ENCODE data around the gene FRAS1. TPM values are rescaled to one million over a fixed set of nuclear protein-coding genes. Genes with fewer than 3 reads are reported as not detected.

Gene FRAS1
- total RNA-seq, 1 experiment from 2014 or later, result 82.0 TPM

DNA sequence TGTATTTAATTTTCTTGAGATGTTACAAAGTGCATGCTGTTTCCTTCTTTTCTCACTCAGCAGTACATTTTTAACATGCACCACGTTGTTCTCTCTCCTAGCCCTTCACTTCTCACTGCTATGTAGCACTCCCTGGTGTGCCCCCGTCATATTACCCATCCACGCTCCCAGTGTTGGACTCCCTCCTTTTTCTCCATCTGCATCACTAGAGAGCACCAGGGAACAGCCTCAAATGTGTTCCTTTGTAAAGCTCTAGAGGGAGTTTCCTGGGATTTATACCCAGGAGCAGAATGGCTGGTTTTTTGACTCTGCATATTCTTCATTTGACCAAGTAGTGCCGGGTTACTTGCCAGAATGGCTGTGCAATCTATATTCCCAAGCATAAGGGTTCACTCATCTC is 254.2 kb downstream of the FRAS1 start:
- Mint-ChIP-seq H3K9me3 (no peaks in the 10 kb centered on the region), H3K4me3 (no peak overlapping the region), H3K27me3 (ENCODE audit: low read depth) (no peaks in the 10 kb centered on the region; the same call in 1 of the 2 replicates), H3K4me1 (peaks cover 62% of the 10 kb centered on the region), H3K36me3 (peaks cover 53% of the 10 kb centered on the region), H3K27ac (peak overlapping the region; percentile 44; the same call in 1 of the 2 replicates)
- ATAC-seq (peak; percentile 98), DNase-seq (ENCODE audit: low spot score) (no peak)
- TF ChIP-seq MXD4 (CRISPR knock-in tag; IDR thresholded peaks at IDR 0.05; ENCODE audit: borderline replicate concordance) (no peak), RELA (CRISPR knock-in tag; IDR thresholded peaks at IDR 0.05; ENCODE audit: borderline replicate concordance) (no peak), CBFB (CRISPR knock-in tag; IDR thresholded peaks at IDR 0.05; ENCODE audit: low read depth) (no peak), E2F4 (CRISPR knock-in tag; IDR thresholded peaks at IDR 0.05; ENCODE audit: borderline replicate concordance, low read depth) (no peak), ZNF532 (CRISPR knock-in tag; IDR thresholded peaks at IDR 0.05; ENCODE audit: borderline replicate concordance) (no peak), SMAD4 (CRISPR knock-in tag; IDR thresholded peaks at IDR 0.05) (no peak)
- CTCF ChIA-PET, result interaction anchor here (0.6 to 1.9 kb wide), 4 partner anchors 12 to 317 kb away, joined by 3 to 8 read pairs (median 4); no protein-coding TSS in a partner anchor
- POLR2A ChIA-PET, result no interaction called here

GRCh38 chr4:78312989-78313753 is 256.0 kb downstream of the FRAS1 start:
- DNase-seq (ENCODE audit: low spot score) (no peak), ATAC-seq (no peak)
- Mint-ChIP-seq H3K27me3 (ENCODE audit: low read depth) (no peaks in the 10 kb centered on the region; the same call in 1 of the 2 replicates), H3K9me3 (no peaks in the 10 kb centered on the region), H3K36me3 (peaks cover 58% of the 10 kb centered on the region), H3K4me3 (no peak overlapping the region), H3K4me1 (peaks cover 47% of the 10 kb centered on the region), H3K27ac (no peak overlapping the region)
- ChIA-PET POLR2A (interaction anchor here (0.8 kb wide), 1 partner anchor 257 kb away, joined by 3 read pairs; no protein-coding TSS in a partner anchor), CTCF (interaction anchor here (0.8 to 1.9 kb wide), 3 partner anchors 10 to 319 kb away, joined by 3 to 8 read pairs (median 3); no protein-coding TSS in a partner anchor)
- TF ChIP-seq TEAD4 (CRISPR knock-in tag; IDR thresholded peaks at IDR 0.05) (no peak), SMAD3 (CRISPR knock-in tag; IDR thresholded peaks at IDR 0.05; ENCODE audit: borderline replicate concordance) (no peak), EMX1 (CRISPR knock-in tag; IDR thresholded peaks at IDR 0.05) (no peak), ZMAT4 (CRISPR knock-in tag; IDR thresholded peaks at IDR 0.05) (no peak), NFE2L1 (CRISPR knock-in tag; IDR thresholded peaks at IDR 0.05) (no peak), OVOL2 (CRISPR knock-in tag; IDR thresholded peaks at IDR 0.05; ENCODE audit: borderline replicate concordance) (no peak), ZNF121 (CRISPR knock-in tag; IDR thresholded peaks at IDR 0.05) (no peak)
- TF ChIP-seq, protein P1, sequence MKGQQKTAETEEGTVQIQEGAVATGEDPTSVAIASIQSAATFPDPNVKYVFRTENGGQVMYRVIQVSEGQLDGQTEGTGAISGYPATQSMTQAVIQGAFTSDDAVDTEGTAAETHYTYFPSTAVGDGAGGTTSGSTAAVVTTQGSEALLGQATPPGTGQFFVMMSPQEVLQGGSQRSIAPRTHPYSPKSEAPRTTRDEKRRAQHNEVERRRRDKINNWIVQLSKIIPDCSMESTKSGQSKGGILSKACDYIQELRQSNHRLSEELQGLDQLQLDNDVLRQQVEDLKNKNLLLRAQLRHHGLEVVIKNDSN (CRISPR knock-in tag; IDR thresholded peaks at IDR 0.05), result no peak
- TF ChIP-seq, protein P2, sequence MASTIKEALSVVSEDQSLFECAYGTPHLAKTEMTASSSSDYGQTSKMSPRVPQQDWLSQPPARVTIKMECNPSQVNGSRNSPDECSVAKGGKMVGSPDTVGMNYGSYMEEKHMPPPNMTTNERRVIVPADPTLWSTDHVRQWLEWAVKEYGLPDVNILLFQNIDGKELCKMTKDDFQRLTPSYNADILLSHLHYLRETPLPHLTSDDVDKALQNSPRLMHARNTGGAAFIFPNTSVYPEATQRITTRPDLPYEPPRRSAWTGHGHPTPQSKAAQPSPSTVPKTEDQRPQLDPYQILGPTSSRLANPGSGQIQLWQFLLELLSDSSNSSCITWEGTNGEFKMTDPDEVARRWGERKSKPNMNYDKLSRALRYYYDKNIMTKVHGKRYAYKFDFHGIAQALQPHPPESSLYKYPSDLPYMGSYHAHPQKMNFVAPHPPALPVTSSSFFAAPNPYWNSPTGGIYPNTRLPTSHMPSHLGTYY (CRISPR knock-in tag; IDR thresholded peaks at IDR 0.05), result no peak
- TF ChIP-seq, protein P3, sequence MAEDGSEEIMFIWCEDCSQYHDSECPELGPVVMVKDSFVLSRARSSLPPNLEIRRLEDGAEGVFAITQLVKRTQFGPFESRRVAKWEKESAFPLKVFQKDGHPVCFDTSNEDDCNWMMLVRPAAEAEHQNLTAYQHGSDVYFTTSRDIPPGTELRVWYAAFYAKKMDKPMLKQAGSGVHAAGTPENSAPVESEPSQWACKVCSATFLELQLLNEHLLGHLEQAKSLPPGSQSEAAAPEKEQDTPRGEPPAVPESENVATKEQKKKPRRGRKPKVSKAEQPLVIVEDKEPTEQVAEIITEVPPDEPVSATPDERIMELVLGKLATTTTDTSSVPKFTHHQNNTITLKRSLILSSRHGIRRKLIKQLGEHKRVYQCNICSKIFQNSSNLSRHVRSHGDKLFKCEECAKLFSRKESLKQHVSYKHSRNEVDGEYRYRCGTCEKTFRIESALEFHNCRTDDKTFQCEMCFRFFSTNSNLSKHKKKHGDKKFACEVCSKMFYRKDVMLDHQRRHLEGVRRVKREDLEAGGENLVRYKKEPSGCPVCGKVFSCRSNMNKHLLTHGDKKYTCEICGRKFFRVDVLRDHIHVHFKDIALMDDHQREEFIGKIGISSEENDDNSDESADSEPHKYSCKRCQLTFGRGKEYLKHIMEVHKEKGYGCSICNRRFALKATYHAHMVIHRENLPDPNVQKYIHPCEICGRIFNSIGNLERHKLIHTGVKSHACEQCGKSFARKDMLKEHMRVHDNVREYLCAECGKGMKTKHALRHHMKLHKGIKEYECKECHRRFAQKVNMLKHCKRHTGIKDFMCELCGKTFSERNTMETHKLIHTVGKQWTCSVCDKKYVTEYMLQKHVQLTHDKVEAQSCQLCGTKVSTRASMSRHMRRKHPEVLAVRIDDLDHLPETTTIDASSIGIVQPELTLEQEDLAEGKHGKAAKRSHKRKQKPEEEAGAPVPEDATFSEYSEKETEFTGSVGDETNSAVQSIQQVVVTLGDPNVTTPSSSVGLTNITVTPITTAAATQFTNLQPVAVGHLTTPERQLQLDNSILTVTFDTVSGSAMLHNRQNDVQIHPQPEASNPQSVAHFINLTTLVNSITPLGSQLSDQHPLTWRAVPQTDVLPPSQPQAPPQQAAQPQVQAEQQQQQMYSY (CRISPR knock-in tag; IDR thresholded peaks at IDR 0.05), result no peak
- TF ChIP-seq, protein P4, sequence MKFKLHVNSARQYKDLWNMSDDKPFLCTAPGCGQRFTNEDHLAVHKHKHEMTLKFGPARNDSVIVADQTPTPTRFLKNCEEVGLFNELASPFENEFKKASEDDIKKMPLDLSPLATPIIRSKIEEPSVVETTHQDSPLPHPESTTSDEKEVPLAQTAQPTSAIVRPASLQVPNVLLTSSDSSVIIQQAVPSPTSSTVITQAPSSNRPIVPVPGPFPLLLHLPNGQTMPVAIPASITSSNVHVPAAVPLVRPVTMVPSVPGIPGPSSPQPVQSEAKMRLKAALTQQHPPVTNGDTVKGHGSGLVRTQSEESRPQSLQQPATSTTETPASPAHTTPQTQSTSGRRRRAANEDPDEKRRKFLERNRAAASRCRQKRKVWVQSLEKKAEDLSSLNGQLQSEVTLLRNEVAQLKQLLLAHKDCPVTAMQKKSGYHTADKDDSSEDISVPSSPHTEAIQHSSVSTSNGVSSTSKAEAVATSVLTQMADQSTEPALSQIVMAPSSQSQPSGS (CRISPR knock-in tag; IDR thresholded peaks at IDR 0.05; ENCODE audit: borderline replicate concordance, low read depth), result no peak

All from WTC11 (cell line).